Measurements from ENCODE around the gene CNKSR3.

CNKSR3 gene

DNA sequence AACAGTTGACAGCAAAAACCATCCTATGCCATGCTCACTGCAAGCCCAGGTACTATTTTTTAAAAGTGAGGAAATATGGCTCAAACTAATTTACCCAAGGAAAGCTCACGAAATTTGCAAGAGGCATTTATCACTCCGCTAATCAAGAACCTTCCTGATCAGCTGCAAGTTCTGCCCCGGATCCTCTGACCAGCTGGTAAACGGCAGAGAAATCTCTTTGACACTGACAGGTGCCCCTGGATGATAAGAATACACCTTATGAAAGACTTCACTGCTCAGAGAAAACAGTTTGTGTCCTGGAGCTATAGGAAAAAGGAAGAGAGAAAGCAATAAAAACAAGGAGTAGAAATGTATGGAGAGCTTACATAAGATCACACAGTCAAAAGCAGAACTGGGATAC lies 6.4 kb downstream of the CNKSR3 start (continued):
- TF ChIP-seq, protein P1, sequence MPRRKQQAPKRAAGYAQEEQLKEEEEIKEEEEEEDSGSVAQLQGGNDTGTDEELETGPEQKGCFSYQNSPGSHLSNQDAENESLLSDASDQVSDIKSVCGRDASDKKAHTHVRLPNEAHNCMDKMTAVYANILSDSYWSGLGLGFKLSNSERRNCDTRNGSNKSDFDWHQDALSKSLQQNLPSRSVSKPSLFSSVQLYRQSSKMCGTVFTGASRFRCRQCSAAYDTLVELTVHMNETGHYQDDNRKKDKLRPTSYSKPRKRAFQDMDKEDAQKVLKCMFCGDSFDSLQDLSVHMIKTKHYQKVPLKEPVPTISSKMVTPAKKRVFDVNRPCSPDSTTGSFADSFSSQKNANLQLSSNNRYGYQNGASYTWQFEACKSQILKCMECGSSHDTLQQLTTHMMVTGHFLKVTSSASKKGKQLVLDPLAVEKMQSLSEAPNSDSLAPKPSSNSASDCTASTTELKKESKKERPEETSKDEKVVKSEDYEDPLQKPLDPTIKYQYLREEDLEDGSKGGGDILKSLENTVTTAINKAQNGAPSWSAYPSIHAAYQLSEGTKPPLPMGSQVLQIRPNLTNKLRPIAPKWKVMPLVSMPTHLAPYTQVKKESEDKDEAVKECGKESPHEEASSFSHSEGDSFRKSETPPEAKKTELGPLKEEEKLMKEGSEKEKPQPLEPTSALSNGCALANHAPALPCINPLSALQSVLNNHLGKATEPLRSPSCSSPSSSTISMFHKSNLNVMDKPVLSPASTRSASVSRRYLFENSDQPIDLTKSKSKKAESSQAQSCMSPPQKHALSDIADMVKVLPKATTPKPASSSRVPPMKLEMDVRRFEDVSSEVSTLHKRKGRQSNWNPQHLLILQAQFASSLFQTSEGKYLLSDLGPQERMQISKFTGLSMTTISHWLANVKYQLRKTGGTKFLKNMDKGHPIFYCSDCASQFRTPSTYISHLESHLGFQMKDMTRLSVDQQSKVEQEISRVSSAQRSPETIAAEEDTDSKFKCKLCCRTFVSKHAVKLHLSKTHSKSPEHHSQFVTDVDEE (CRISPR knock-in tag; IDR thresholded peaks at IDR 0.05): no peak
- TF ChIP-seq ESRRG (CRISPR knock-in tag; IDR thresholded peaks at IDR 0.05) (no peak), GLIS3 (CRISPR knock-in tag; IDR thresholded peaks at IDR 0.05) (no peak), ZNF8 (CRISPR knock-in tag; IDR thresholded peaks at IDR 0.05) (no peak), ZFP3 (CRISPR knock-in tag; IDR thresholded peaks at IDR 0.05) (no peak), BACH2 (CRISPR knock-in tag; IDR thresholded peaks at IDR 0.05; ENCODE audit: borderline replicate concordance) (no peak), SNAI2 (CRISPR knock-in tag; IDR thresholded peaks at IDR 0.05) (no peak), ARNTL (CRISPR knock-in tag; IDR thresholded peaks at IDR 0.05; ENCODE audit: borderline replicate concordance, low read depth) (no peak)
- TF ChIP-seq, protein P2, sequence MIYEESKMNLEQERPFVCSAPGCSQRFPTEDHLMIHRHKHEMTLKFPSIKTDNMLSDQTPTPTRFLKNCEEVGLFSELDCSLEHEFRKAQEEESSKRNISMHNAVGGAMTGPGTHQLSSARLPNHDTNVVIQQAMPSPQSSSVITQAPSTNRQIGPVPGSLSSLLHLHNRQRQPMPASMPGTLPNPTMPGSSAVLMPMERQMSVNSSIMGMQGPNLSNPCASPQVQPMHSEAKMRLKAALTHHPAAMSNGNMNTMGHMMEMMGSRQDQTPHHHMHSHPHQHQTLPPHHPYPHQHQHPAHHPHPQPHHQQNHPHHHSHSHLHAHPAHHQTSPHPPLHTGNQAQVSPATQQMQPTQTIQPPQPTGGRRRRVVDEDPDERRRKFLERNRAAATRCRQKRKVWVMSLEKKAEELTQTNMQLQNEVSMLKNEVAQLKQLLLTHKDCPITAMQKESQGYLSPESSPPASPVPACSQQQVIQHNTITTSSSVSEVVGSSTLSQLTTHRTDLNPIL (CRISPR knock-in tag; IDR thresholded peaks at IDR 0.05; ENCODE audit: low read depth): no peak

DNA sequence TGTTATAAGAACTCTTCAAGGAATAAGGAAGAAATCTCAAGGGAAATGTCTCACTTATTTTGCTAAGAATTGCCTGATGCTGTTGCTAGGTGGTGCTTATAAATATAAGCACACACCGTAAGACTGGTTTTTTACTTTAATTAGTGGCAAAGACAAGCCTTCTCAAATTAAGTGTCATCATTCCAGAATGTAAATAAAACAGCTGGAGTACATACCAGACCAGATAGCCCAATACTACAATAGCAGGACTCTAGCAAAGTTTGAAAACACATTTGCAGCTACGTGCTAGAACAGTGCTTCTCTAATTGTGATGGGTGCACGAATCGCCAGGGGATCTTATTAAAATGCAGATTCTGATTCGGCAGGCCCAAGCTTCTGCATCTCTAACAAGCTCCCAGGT lies 6.8 kb downstream of the CNKSR3 start:
- TF ChIP-seq, protein P3, sequence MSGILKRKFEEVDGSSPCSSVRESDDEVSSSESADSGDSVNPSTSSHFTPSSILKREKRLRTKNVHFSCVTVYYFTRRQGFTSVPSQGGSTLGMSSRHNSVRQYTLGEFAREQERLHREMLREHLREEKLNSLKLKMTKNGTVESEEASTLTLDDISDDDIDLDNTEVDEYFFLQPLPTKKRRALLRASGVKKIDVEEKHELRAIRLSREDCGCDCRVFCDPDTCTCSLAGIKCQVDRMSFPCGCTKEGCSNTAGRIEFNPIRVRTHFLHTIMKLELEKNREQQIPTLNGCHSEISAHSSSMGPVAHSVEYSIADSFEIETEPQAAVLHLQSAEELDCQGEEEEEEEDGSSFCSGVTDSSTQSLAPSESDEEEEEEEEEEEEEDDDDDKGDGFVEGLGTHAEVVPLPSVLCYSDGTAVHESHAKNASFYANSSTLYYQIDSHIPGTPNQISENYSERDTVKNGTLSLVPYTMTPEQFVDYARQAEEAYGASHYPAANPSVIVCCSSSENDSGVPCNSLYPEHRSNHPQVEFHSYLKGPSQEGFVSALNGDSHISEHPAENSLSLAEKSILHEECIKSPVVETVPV (CRISPR knock-in tag; IDR thresholded peaks at IDR 0.05): no peak
- TF ChIP-seq, protein P1 (CRISPR knock-in tag; IDR thresholded peaks at IDR 0.05): no peak
- TF ChIP-seq PPARA (CRISPR knock-in tag; IDR thresholded peaks at IDR 0.05; ENCODE audit: borderline replicate concordance) (no peak), ZFP30 (CRISPR knock-in tag; IDR thresholded peaks at IDR 0.05) (no peak), ZC3H10 (CRISPR knock-in tag; IDR thresholded peaks at IDR 0.05) (no peak), RARB (CRISPR knock-in tag; IDR thresholded peaks at IDR 0.05) (no peak), GLIS3 (CRISPR knock-in tag; IDR thresholded peaks at IDR 0.05) (no peak), ARNTL (CRISPR knock-in tag; IDR thresholded peaks at IDR 0.05; ENCODE audit: borderline replicate concordance, low read depth) (no peak), BACH2 (CRISPR knock-in tag; IDR thresholded peaks at IDR 0.05; ENCODE audit: borderline replicate concordance) (no peak), TOX (CRISPR knock-in tag; IDR thresholded peaks at IDR 0.05; ENCODE audit: borderline replicate concordance) (no peak), ESRRG (CRISPR knock-in tag; IDR thresholded peaks at IDR 0.05) (no peak), CSDC2 (CRISPR knock-in tag; IDR thresholded peaks at IDR 0.05) (no peak), TCF4 (CRISPR knock-in tag; IDR thresholded peaks at IDR 0.05; ENCODE audit: borderline replicate concordance) (no peak), SNAI2 (CRISPR knock-in tag; IDR thresholded peaks at IDR 0.05) (no peak), OSR1 (CRISPR knock-in tag; IDR thresholded peaks at IDR 0.05) (no peak), ZNF70 (CRISPR knock-in tag; IDR thresholded peaks at IDR 0.05) (no peak), ZNF565 (CRISPR knock-in tag; conservative IDR thresholded peaks at IDR 0.05; ENCODE audit: low read depth) (no peak)
- TF ChIP-seq, protein P4, sequence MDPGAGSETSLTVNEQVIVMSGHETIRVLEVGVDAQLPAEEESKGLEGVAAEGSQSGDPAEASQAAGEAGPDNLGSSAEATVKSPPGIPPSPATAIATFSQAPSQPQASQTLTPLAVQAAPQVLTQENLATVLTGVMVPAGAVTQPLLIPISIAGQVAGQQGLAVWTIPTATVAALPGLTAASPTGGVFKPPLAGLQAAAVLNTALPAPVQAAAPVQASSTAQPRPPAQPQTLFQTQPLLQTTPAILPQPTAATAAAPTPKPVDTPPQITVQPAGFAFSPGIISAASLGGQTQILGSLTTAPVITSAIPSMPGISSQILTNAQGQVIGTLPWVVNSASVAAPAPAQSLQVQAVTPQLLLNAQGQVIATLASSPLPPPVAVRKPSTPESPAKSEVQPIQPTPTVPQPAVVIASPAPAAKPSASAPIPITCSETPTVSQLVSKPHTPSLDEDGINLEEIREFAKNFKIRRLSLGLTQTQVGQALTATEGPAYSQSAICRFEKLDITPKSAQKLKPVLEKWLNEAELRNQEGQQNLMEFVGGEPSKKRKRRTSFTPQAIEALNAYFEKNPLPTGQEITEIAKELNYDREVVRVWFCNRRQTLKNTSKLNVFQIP (CRISPR knock-in tag; IDR thresholded peaks at IDR 0.05; ENCODE audit: borderline replicate concordance, low read depth): no peak
- TF ChIP-seq, protein P2 (CRISPR knock-in tag; IDR thresholded peaks at IDR 0.05; ENCODE audit: low read depth): no peak
- ATAC-seq: no peak

All from SK-N-SH treated with all-trans-retinoic acid at 6 μM for 48 hours (cell line).